TTC549 (cell line): ENCODE measurements around the gene ACSM4.
"Not testable (repeated sequence)": the region's sequence is repeated elsewhere in the genome, so short reads cannot be mapped to it uniquely, and the experiment has no call there.

ENCODE experiments used
- FAIRE-seq: peaks from 2 replicates; lab custom pipeline; 2012; peaks lifted over from hg19 to GRCh38; lab: Jason Lieb, UNC

The ACSM4 gene, protein sequence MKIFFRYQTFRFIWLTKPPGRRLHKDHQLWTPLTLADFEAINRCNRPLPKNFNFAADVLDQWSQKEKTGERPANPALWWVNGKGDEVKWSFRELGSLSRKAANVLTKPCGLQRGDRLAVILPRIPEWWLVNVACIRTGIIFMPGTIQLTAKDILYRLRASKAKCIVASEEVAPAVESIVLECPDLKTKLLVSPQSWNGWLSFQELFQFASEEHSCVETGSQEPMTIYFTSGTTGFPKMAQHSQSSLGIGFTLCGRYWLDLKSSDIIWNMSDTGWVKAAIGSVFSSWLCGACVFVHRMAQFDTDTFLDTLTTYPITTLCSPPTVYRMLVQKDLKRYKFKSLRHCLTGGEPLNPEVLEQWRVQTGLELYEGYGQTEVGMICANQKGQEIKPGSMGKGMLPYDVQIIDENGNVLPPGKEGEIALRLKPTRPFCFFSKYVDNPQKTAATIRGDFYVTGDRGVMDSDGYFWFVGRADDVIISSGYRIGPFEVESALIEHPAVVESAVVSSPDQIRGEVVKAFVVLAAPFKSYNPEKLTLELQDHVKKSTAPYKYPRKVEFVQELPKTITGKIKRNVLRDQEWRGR

DNA sequence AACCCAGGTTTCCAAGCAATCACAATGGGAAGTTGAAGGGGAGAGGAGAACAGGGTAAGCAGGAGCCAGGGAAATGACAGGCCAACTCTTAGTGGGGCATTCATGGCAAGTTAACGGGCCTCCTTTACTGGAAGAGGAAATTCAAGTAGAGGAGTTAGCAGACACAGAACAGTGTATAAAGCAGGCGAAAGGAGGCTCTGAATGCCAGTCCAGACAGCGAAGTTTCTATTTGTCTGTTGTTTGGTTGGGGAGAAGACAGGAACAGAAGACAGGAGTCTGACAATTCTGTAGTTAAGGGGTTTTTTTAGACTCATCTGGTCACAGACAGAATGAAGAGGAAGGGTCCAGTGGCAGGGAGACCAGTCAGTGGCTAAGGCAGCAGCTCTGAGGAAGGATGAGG lies at the start of gene ACSM4:
Gene ACSM4 (plus strand): TSS at position 301 of the 400 bp plus-strand sequence. CDS start 260 bp downstream, outside the sequence.
- FAIRE-seq = no peak

DNA sequence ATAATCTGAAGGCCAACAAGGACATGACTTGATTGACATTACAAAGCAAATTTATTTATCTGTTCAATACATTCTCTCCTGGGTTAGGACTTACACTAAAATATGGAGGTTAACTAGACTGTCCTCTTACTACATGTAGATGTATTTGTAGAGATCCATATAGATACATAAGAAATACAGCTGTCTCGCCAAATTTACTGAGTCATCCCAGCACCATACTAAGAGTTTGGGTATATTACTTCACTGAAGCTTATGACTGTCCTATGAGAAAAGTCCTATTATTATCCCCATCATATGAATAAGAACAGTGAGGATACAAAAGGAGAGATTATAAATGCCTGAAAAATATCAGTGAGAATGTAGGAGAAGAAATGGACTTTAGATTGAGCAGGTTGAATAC lies 44.8 kb upstream of the ACSM4 start:
- FAIRE-seq = no peak

DNA sequence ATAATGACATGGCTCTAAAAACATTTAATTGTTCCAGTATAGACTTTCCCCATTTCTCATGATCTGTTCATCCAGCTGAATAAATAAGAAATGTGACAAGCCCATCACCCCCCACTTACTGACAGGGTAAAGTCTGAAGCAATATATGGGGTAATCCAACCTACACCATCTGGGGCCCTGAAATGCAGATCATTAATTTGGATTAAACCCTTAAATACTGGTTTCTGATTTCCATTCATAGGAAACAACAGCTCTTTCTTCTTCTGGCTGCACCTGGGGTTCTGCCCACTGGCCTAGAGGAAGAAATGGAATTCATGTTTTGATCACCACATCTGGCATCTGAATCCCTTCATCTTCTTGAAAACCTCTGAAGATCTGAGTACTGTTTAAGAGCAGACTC lies 39.3 kb upstream of the ACSM4 start:
- FAIRE-seq = no peak

DNA sequence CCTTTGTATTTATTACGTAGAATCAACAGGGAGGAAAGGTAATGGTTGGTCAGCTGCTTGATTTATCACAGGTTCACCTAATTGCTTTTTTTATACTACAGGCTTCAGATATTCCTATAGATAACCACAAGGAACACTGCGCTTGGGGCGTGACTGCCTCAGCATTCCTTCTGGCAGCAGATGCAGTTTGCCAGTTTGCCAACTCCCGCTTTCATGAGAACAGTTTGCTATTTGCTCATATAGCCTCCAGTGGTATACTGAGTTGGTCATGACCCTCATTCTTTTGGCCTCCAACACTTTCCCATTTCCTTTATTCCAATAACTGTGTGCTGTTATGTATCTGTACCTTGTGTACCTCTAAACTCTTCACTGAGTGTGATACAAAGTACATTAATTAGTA lies 38.6 kb upstream of the ACSM4 start:
- no peak for FAIRE-seq

DNA sequence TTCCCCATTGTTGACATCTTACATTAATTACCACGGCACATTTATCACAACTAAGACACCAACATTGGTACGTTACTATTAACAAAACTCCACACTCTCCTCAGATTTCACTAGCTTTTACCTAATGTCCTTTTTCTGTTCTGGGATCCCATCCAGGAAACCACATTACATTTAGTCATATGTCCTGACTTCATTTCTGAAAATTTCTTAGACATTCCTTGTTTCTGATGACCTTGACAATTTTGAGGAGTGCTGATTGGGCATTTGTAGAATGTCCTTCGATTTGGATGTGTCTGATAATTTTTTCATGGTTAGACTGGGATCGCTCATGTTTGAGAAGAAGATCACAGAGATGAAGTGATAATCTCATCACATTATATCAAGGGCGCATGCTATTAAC lies 34.6 kb upstream of the ACSM4 start:
- no peak for FAIRE-seq

DNA sequence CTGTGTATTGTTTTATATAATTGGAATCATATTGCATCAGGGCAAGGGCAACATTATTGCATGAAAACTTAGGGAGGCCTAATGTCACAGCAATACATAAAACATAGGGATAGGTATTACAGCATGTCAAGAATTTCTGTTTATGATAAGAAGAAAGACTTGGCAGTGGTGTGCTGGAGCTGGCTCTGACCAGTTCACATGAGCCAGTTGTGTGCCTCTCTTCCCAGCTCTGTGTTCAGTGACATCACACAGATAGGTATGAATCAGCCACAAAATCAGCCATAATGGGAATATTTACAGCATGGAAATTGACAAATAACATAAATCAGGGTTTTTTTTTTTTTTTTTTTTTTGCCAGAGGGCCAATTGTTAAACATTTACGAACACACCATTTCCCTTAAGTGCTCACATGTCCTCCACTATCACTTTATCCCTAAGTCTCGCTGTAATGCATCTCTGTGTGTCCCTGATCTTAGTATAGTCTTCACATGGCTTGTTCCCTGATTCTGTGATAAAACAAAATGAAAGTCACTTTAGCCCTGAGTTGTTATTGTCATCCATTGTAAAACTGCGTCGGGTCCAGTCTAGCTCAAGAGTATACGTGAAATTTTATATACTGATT lies 31.9 kb upstream of the ACSM4 start:
- FAIRE-seq = no peak

DNA sequence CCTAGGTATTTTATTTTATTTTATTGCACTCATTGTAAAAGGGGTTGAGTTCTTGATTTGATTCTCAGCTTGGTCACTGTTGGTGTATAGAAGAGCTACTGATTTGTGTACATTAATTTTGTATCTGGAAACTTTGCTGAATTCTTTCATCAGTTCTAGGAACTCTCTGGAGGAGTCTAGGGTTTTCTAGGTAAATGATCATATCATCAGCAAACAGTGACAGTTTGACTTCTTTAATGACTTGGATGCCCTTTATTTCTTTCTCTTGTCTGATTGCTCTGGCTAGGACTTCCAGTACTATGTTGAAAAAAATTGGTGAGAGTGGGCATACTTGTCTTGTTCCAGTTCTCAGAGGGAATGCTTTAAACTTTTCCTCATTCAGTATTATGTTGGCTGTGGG lies 28.4 kb upstream of the ACSM4 start:
- FAIRE-seq = not testable (repeated sequence)

DNA sequence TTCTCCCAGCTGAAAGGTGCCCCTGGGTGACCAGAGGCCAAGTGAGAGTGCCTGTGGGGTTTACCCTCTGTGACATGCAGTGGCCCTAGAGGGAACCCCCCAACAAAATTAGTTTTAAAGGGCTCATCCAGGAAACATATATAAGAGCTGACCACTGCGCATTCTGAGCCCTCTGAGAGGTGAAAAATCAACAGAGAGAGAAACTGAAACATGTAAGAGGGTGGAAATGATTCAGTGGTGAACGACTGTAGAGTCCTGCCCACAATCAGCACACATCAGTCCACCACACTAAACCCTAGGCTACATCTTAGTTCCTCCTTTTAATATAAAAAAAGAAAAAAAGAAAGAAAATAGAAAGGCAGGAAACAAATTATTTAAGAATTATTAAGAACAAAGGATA lies 21.0 kb upstream of the ACSM4 start:
- no peak for FAIRE-seq

DNA sequence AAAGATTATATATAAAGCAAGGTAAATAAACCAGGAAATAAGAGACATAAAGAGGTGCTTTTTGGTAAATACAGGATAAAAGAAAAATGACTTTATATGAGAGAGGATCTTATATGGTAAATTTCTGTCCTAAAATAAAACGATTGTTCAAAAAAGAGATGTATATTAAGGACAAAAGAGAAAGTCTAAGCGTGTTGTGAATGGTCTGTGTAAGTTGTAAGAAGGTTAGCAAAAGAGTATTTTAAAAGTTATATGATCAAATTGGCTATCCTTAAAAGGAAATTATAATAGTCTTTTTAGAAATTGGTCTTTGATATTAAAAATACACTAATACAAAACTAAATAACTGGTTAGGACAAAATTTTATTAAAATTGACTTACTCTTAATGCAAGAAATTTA lies 14.1 kb upstream of the ACSM4 start:
- no peak for FAIRE-seq

DNA sequence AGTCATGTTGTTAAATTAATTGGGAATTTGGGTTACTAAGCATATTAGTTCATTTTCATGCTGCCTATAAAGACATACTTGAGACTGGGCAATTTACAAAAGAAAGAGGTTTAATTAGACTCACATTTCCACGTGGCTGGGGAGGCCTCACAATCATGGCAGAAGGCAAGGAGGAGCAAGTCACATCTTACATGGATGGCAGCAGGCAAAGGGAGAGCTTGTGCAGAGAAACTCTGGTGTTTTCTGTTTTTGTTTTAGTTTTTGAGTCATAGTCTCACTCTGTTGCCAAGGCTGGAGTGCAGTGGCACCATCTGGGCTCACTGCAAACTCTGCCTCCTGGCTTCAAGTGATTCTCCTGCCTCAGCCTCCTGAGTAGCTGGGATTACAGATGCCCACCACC lies 13.3 kb upstream of the ACSM4 start:
- FAIRE-seq = not testable (repeated sequence)

DNA sequence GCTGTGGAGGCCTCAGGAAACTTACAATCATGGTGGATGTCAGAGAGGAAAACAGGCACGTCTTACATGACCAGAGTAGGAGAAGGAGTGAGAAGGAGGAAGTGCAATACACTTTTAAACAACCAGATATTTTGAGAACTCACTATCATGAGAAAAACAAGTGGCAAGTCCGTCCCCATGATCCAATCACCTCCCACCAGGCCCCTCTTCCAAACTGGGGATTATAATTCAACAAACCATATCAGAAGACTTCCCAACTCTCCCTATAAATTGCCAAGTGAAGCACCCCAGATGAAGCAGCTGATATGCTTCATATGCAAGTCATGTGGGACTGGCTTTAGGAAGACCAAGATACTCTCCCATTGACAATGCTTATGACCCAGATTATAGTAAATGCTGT lies 11.6 kb upstream of the ACSM4 start:
- no peak for FAIRE-seq

DNA sequence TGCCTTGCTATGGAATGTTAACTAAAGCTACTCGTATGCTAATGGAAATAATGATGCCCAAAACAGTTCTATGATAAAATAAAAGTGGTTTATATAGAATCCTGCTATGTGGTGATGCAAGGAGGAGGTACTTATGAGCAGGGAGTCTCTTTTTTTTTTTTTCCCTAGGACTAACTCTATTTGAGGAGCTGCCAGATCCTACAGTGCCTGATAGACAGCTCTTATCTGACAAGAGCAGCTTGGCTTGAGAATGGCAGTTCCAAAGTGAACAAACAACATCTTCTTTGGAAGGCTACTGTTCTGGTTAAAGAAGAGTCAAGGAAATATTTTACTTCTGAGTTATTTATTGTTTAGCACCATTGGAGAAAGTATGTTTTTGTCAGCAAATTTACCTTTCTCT lies 10.2 kb upstream of the ACSM4 start:
- no peak for FAIRE-seq

DNA sequence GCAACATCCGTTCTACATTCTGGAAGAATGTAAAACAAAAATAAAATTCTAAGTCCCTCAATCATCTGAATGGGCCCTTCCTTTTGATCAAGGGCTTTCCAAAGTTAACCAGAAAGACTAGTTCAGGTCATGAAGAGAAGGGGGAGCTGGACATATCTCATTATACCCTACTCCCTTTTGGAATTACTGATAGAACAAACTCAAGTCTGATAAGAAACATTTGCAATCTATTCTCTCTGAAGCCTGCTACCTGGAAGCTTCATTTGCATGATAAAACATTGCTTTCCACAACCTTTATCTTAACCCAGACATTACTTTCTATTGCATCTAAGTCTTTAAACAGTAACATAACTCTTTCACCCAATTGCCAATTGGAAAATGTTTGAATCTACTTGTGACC lies 8.3 kb upstream of the ACSM4 start:
- FAIRE-seq = no peak

DNA sequence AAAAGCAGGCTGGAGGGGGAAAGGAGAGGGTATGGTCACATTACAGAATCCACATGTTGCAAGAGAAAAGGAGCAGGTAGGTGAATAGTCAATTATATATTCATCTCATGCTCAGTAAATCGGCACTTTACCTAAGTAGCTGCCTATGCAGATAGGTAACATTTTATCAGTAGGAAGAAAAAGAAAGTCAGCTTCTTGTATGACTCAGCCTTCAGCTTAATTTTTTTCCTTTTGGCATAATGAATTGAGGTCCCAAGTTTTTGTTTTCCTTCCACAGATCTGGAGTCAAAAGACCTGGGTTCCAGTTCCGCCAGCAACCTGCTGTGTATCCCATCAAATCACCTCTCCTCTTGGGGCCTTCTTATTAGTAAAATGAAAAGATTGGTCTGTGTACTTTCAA lies 6.0 kb upstream of the ACSM4 start:
- no peak for FAIRE-seq

DNA sequence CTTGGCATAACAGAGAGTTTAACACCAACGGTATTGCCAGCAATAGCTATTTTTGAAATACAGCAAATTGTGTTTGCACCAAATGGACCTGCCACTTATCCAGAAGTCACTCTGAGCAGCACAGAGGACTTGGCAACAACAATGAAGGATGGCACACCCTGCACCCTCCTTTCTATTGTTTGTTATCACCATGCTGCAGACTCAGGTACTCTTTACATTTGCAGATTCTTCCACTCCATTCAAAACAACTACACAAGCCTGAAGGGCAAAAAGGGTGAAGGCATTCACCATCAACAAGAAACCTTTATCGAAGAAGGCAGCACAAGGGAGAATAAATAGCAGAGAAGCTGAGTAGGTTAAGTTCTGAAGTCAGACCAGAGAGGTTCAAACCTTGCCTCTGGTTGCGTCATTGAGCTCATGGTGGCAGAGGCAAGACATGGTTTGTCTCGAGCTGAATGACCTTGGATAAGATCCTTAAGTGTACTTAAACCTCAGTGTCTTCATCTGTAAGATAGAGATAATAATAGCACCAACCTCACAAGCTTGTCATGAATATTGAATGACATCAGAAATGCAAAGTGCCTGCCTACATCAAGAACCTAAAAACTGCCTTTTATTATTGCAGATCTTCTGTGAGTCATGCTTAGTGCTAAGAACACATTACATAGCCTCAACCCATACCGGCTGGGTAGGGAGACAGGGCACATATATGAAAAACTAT lies 1.4 kb upstream of the ACSM4 start:
- FAIRE-seq = no peak

DNA sequence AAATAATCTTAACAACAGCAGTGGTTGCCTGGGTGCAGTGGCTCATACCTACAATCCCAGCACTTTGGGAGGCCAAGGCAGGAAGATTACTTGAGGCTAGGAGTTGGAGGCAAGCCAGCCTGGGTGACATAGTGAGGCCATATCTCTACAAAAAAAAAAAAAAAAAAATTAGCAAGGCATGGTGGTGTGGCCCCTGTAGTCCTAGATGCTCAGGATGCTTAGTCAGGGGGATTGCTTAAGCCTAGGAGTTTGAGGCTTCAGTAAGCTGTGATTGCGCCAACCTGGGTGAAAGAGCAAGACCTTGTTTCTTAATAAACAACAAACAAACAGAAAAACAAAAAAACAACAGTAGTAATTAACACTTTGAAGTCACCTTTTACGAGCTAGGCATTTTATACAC lies 642 bp upstream of the ACSM4 start:
- no peak for FAIRE-seq

DNA sequence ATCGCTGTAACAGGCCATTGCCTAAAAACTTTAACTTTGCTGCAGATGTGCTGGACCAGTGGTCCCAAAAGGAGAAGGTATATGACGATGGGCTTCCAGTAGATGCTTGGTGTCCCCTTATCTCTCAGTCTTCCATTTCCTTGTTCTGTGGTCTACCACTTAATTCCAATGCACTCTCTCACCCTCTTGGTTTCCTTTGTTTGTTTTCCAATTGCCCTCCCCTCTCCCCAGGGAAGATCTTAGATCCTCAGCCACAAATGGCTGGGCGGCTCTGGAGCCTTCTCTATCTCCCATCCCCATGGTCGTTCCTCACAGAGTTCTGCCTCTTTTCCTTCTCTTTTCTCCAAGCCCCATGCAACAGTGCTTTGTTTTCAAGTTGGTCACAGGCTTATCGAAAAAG lies 584 bp downstream of the ACSM4 start:
- FAIRE-seq = no peak

DNA sequence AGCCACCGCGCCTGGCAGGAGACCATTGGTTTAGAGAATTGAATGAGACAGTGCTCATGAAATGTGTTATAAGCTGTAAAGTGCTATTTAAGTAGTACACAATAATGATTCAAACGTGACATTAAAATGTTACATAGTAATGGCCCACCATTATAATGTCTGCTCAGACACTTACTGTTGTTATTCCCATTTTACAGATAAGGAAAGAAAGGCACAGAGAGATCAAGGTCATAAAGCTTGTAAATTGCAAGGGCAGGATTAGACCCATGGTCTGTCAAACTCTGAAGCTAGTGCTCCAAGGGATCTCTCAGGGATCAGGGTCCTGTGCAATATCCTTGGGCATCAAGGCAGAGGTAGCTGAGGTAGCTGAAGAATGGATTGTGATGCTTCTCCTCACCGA lies 6.2 kb downstream of the ACSM4 start:
- no peak for FAIRE-seq

DNA sequence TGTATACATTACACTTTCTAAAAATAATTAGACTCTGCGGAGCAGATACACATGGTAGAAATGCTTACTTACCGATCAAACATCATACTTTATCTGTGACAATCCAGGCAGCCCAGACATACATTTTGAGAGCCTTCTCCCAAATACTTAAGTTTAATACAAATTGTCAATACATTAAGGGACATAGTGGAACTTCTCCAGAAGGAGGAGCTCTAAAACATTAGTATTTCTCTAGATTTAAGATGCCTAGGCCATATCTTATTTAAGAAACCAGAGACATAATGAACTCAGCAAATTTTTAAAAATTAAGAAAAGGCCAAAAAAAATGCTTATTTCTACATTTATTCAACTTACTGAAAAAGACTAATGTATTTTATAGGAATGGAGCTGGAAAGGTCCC lies 16.1 kb downstream of the ACSM4 start:
- FAIRE-seq = no peak

DNA sequence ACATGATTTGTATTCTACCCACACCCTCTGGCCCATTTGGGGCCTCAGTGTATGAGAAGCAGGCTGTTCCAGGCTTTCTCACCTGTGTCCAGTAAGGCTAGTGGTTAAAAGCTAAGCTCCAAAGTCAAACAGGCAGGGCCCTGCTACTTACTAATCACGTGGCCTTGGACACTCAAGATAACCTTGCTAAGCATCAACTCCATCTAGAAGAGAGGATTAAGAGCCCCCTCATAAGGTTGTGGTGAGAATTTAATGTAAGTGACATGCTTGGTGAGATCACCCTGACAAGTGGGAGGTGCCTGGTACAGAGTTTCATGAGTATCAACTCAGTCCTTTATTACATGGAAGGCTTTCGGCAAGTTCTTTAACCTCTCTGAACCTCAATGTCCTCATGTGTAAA lies 17.8 kb downstream of the ACSM4 start:
- no peak for FAIRE-seq

DNA sequence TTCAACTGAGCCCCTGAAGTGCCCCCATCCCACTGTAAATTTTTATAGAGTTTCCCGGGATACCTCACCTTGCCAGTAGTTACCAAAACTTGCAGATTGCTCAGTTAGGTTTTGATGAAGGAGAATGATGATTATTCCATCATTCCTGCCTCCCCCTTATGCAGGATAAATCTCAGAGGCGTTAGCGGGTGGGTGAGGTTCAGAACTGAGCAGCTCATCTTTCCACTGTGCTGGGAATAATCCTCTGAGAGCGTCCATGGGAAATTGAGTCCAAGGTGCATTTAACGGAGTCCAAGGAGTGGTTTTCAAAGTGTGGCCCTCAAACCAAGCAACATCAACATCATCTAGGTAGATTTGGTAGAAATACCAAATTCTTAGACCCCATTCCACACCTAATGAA lies 18.7 kb downstream of the ACSM4 start:
- FAIRE-seq = no peak

DNA sequence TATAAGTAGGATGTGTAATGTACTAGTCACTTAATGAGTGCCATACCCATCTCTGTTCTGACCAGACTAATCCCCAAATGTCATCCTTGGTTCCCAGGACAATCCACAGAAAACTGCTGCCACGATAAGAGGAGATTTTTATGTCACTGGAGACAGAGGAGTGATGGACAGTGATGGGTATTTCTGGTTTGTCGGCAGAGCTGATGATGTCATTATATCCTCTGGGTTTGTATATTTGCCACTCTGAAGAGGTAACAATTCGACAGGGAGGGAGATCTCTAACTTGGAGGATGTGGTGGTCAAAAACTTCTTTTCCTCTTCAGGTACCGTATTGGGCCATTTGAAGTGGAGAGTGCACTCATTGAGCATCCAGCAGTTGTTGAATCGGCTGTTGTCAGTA lies 20.3 kb downstream of the ACSM4 start:
- no peak for FAIRE-seq

DNA sequence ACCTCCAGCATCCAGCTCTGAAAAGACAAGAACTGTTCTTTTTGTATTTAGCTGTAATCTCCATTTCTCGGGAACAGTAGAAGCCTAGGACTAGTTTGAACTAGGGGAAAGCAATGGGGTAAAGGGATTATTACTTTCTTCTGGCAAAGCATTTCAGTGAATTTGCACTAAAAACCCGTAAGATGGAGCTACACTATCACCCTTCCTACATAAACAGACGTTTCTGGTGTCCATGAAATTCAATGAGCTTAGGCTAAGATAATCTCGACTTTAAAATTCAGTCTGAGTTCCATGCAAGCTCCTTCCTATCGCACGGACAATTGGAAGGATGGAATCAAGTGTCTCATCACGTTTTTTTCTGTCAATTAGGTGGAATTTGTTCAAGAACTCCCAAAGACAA lies 24.0 kb downstream of the ACSM4 start:
- no peak for FAIRE-seq
